LHCN-M2 (cell line): ENCODE data around the gene LILRA1. TPM values are rescaled to one million over a fixed set of nuclear protein-coding genes. Genes with fewer than 3 reads are reported as not detected.
A peak's percentile ranks its signal among the peaks of the same experiment; 100 is the strongest.
"Not testable (repeated sequence)": the region's sequence is repeated elsewhere in the genome, so short reads cannot be mapped to it uniquely, and the experiment has no call there.

Experiments
- DNase-seq: peaks from one replicate; pipeline ENCODE4 v3.0.0-alpha.2; 2012; ENCODE audit warnings: low read depth
- total RNA-seq: library from RNA; depleted of rRNA; stranded (reverse); fragments of >200 nt; gene quantifications from 2 replicates; pipeline ENCODE4 v1.2.3, GENCODE V29; 2014; rRNA removed

The LILRA1 gene
- total RNA-seq, 1 experiment from 2014 or later: not detected

DNA sequence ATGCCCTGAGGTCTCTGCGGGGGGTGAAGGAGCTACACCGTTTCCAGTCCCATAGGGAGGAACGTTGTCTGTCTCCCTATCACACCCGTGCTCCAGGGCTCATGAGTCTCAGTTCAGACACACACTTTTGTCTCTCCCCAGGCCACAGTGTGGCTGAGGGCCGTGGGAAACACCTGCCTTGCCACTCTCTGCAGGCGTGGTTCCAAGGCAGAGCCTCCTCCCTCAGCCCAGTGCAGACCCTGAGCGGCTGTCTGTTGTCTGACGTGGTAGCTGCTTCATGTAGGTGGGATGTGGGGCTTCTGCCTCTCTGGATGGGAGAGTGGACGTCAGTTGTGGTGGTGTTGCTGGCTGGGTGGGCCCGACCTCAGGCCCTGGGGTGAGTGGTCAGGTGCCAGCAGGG lies 30.8 kb downstream of the LILRA1 start:
- DNase-seq: not testable (repeated sequence)

DNA sequence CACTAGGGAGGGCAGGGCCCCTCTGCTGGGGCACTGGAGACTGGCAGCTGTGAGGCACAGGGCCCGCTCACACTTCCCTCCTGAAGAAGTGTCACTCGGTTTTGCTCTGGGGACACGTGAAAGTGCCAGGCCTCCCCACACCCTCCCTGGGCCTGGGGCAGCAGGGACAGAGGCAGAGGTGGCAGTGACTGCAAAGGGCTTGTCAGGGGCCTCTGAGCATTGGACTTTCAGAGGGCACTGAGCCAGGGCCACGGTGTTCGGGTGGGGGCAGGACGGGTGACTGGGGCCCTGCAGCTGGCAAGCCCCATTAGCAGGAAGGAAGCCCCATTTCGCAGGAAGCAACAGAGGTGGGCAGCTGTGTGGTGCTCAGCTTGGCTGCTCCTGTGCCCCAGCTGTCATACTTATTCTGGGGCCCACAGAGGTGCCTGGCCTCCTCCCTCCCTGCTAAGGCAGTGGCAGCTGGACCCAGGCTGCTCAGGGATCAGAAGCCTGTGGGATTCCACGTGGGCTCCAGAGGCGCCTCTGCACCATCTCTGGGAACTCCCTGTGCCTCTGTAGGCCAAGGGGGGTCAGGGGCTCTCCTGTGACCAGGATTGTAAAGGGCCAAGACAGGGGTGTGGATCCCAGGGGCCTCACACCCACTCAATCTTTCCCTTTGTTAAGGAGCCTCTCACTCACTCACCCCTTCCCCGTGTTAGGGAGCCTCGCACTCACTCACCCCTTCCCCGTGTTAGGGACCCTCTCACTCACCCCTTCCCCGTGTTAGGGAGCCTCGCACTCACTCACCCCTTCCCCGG lies 31.7 kb downstream of the LILRA1 start:
- DNase-seq: not testable (repeated sequence)

DNA sequence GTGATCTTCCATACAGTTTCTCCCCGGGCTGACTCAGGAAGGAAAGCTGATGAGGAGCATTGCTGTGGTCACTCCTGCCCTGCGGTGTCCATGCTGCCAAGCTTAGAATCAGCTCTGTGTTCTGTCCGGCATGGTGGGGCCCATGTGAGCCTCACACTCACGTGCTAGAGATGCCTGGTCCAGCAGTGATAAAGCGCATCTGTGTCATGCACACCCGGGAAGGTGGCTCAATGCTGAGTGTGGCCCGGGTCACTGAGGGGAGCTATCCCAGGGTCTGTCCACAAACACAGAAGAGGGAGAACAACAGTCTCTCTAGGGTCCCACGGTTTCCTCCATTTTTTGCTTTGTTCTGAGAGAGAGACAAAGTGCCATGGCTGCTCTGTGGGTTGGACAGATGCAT lies 33.3 kb downstream of the LILRA1 start:
- no peak for DNase-seq

DNA sequence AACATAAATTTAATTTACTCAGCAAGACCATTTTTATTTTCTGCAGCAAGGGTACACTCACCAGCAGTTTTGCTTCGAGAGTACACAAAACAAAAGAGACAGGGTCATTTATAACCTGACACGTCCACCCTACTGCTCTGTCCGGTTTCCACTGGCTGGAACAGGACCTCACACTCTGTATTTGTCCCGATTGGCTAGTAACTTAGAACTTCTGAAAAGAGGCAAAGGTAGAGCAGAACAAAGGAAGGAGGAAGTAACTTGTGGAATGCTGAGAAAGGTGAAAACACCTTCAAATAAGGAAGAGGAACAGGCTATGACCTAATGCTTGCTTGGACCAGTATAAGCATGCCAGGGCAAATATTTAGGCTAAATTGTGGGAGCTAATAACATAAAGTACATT lies 34.5 kb downstream of the LILRA1 start:
- DNase-seq: not testable (repeated sequence)

DNA sequence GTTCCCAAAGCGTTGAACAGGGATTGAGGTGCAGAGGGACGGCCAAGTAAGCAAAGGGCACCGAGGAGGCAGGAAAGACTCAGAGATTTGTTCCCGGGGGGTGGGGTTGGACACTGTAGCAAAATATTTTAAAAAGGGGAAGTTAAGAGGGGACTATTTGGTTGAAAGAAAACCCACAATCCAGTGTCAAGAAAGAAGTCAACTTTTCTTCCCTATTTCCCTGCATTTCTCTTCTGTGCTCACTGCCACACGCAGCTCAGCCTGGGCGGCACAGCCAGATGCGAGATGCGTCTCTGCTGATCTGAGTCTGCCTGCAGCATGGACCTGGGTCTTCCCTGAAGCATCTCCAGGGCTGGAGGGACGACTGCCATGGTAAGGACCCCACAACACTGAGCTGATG lies 36.8 kb downstream of the LILRA1 start, which contains the start of gene LILRB1:
Gene LILRB1 (plus strand): TSS at position 223 of the 400 bp plus-strand sequence. CDS start 590 bp downstream, outside the sequence.
- not testable (repeated sequence) for DNase-seq

DNA sequence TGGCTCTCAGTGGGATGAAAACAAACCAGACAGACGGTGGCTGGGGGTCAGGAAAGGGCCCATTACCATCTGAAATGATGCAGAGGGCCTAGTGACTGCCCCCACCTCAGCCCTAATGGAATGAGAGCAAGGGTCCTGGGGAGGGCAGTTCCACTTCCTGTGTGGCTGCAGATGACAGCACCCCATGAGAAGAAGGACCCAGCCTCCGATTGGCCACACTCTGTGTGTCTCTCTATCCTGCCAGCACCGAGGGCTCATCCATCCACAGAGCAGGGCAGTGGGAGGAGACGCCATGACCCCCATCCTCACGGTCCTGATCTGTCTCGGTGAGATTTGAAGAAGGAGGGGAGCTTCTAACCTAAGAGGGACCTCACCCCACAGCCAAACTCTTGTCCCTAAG lies 37.4 kb downstream of the LILRA1 start:
- DNase-seq: no peak

DNA sequence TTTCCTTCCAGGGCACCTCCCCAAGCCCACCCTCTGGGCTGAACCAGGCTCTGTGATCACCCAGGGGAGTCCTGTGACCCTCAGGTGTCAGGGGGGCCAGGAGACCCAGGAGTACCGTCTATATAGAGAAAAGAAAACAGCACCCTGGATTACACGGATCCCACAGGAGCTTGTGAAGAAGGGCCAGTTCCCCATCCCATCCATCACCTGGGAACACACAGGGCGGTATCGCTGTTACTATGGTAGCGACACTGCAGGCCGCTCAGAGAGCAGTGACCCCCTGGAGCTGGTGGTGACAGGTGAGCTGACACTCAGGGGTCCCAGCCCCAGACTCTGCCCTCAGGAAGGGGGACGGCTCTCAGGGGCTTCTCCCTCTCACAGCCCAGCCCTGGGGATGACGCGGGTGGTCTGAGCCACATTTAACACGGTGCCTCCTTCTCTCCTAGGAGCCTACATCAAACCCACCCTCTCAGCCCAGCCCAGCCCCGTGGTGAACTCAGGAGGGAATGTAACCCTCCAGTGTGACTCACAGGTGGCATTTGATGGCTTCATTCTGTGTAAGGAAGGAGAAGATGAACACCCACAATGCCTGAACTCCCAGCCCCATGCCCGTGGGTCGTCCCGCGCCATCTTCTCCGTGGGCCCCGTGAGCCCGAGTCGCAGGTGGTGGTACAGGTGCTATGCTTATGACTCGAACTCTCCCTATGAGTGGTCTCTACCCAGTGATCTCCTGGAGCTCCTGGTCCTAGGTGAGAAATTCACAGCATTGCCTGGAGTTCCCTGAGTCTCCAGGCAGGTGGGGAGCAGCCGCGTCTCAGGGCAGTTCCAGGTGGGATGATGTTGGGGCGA lies 38.3 kb downstream of the LILRA1 start:
- DNase-seq: not testable (repeated sequence)

DNA sequence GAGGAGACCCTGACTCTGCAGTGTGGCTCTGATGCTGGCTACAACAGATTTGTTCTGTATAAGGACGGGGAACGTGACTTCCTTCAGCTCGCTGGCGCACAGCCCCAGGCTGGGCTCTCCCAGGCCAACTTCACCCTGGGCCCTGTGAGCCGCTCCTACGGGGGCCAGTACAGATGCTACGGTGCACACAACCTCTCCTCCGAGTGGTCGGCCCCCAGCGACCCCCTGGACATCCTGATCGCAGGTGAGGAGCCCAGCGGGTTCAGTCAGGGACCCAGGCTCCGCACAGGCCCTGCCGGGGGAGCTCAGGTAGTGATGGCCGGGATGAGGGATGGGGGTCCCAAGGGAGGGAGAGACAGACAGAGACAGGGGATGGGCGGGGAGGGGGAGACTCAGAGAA lies 39.1 kb downstream of the LILRA1 start:
- not testable (repeated sequence) for DNase-seq

DNA sequence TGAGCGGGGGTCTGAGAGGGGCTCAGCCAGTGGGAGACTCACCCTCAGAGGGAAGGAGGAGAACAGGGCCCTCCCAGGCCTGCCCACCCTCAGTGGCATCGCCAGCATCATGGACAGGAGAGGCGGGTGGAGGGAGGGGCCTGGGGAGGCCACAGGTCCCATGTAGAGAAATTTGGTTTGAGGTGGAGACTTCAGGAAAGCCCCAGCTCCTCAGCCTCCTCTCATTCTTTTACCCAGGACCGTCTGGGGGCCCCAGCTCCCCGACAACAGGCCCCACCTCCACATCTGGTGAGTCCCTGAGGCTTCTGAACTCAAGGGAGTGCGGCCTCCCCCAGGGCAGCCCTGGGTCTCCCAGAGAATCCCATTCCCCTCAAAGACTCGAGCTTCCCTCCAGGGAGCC lies 40.0 kb downstream of the LILRA1 start:
- no peak for DNase-seq

DNA sequence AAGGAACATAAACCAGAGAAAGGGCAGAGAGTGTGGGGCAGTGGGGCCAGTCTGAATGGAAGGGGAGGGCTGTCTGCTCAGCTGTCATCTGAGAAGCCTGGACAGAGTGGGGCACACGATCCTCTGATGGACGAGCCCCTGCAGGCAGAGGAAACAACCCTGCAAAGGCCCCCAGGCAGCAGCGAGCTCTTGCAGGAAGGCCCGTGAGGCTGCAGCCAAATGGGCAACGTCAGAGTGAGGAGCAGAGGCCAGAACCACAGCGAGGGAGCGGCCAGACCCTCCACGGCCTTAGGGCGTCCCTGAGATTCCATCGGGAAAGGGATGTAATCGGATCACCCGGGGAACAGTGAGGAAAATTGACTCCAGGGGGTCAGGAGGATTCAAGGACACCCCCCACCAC lies 42.6 kb downstream of the LILRA1 start:
- DNase-seq: not testable (repeated sequence)

DNA sequence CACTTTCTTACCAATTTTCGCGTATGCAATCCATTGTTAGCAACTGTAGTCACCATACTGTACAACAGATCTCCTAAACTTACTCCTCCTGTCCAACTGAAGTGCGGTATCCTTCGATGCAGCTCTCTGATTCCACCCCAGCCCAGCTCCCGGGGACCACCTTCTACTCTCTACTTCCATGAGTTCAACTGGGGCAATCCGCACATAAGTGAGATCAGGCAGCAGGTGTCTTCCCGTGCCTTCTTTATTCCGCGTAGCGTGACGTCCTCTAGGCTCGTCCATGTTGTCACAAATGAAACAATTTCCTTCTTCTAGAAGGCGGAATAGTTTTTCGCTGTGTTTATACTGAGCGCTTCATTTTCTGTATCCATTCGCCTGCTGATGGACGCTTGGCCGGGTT lies 45.3 kb downstream of the LILRA1 start:
- DNase-seq: no peak

DNA sequence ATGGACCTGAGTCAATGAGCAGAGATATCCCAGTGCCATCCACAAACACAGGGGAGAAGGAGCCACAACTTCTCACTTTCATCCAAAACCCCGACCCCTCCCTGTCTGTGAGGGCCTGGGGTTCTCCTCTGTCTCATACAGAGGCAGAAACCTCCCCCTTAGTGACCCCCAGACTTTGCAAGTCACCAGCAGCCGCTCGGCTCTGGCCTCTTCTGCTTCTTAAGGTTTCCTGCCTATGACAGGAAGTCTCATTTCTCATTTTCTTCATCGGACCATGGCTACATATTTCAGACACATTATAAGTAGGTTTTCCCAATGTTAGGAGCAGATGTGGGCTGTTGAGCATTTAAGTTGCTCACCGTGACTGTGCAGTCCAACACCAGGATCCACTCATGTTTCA lies 49.5 kb downstream of the LILRA1 start:
- not testable (repeated sequence) for DNase-seq

DNA sequence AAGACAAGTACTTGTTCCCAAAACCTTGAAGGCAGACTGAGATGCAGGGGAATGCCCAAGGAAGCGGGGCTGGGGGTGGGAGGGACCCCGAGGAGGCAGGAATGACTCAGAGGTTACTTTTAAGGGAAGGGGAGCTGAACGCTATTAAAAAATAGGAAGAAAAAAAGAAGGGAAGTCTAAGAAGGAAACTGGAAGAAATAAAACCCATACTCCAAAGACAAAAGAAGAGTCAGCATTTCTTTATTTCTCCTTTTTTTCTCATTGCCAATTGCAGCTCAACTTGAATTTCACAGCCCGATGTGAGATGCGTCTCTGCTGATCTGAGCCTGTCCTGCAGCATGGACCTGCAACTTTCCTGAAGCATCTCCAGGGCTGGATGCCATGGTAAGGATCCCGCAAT lies 50.2 kb downstream of the LILRA1 start:
- DNase-seq: not testable (repeated sequence)

DNA sequence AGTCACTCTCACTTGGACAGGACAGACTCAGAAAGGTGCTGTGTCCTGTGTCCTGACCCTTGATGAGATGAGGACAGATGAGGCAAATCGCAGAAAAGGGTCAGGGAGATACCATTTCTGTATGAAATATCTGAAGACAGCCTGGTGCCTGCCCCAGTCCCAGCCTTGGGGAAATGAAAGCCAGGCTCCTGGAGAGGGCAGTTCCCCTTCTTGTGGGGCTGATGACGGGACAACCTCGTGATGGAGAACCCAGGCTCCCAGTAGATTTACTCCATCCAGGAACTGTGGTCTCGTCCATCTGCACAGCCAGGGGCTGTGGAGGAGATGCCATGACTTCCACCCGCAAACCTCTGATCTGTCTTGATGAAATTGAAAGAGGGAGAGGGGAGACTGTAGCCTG lies 50.6 kb downstream of the LILRA1 start:
- DNase-seq: no peak

DNA sequence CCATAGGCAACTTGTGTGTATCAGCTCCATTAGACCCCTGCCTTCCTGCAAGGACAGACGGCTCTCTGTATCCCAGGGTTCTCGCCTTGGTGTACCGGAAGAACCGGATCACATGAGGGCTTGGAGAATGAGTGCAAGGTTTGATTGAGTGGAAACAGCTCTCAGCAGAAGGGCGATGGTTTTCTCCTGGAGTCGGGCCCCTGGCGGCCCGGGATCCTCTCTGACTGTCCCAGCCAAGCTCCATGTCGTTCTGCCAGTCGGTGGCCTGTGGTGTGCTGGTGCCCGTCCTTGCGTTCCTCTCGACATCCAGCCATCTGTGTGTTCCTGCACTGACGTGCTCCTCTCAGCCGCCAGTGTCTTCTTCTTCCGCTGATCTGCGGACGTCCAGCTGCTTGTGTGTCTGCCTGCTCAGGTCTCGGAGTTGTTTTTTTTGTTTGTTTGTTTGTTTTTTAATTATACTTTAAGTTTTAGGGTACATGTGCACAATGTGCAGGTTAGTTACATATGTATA lies 53.0 kb downstream of the LILRA1 start:
- DNase-seq: no peak

DNA sequence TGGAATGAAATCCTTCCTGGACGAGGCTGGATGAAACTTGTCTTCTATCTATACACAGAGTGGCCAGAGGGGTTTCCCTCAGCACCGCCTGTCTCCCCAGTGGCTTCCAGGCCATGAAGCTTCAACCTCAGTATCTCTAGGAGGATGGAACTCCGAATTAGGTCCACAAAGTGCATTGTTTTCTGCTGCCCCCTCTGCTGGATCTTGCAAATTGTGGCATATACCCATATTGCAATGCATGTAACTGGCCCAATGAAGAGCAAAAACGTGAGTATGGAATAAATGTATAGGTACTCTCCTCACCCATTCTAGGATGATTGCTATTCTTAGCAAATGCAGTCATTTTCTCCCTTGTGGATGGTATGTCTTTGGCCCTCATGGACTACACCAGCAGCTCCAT lies 54.7 kb downstream of the LILRA1 start:
- peak; percentile 1 for DNase-seq

DNA sequence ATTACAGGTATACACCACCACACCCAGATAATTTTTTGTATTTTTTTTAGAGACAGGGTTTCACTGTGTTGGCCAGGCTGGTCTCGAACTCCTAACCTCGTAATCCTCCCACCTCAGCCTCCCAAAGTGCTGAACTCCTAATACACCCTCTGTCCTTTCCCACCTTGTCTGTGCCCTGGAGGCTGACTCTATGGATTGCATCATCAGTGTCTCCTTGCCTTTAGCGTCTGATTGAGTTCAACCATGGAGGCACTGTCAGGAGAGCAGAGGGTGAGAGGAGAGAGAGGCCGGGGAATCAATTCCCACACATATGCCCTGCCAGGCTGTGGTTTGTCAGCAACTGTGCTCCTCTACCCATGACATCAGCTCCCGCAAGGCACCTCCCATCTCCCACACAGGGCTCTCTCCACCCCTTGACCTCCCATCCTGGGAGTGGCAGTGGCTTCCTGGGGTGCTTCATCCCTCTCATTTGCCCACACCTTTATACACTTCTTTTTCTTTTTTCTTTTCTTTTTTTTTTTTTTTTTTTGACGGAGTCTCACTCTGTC lies 56.8 kb downstream of the LILRA1 start:
- DNase-seq: no peak

Other genes with a start within 250 kb of the LILRA1 start
- gene LAIR1, start 228.7 kb upstream of the LILRA1 start, total RNA-seq: not detected in 2 replicates
- gene TTYH1, start 178.2 kb upstream of the LILRA1 start, total RNA-seq: not detected in 2 replicates
- 35.4 and 36.7 TPM in 2 replicates for gene LENG8, start 144.4 kb upstream of the LILRA1 start, total RNA-seq
- gene LENG9, start 129.9 kb upstream of the LILRA1 start, total RNA-seq: 3.8 and 8.2 TPM in 2 replicates
- gene CDC42EP5, start 120.3 kb upstream of the LILRA1 start, total RNA-seq: 9.2 and 9.5 TPM in 2 replicates
- gene LAIR2, start 90.8 kb upstream of the LILRA1 start, total RNA-seq: not detected in 2 replicates
- not detected in 2 replicates for gene LILRA2, start 19.8 kb upstream of the LILRA1 start, total RNA-seq
- gene LILRB1, start 36.9 kb downstream of the LILRA1 start, total RNA-seq: not detected in 2 replicates
- not detected in 2 replicates for gene LILRB4, start 69.4 kb downstream of the LILRA1 start, total RNA-seq
- gene KIR3DL3, start 130.8 kb downstream of the LILRA1 start, total RNA-seq: not detected in 2 replicates
- gene KIR2DL3, start 144.9 kb downstream of the LILRA1 start, total RNA-seq: not detected in 2 replicates
- not detected in 2 replicates for gene KIR2DL1, start 176.2 kb downstream of the LILRA1 start, total RNA-seq
- not detected in 2 replicates for gene KIR2DL4, start 210.0 kb downstream of the LILRA1 start, total RNA-seq
- not detected in 2 replicates for gene KIR3DL1, start 222.8 kb downstream of the LILRA1 start, total RNA-seq
- not detected in 2 replicates for gene KIR2DS4, start 239.0 kb downstream of the LILRA1 start, total RNA-seq